ENCODE data around the gene PTPRN2. TPM values are rescaled to one million over a fixed set of nuclear protein-coding genes. Genes with fewer than 3 reads are reported as not detected.

The PTPRN2 gene
- total and polyA plus RNA-seq, 2 of the 8 experiments (the other 6 are each of a cell fraction or from before 2014, with no cell fraction given), result 2.6 to 4.5 TPM

DNA sequence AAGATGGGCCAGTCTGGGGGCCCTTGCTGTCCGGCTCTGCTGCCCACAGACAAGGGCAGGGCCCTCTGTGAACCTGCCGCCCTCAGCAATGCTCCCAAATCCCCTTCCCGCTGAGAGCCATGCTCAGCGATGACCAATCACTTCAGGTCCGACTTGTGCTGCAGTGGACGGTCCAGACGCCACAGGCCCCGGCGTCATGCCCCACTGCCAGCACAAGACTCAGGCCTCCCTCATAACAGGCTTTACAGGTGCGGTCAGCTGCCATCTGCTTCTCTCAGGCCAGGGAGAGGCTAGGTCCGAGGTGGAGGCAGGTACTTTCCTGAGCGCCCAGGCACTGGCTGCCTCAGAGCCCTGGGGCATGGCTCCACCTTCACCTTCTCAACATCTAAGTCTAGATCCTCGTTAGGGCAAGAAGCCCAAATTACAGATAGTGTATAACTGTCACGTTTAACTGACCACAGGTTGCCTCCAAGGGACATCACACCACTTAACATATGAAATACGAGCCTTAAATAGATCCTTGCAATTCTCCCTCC, 393.2 kb downstream of the PTPRN2 start:
- 87% methylated on average over 10 of the region's 15 CpGs; no CpG with 5 or more reads in 1 of the 2 experiments for WGBS, 2 experiments (ENCODE audit: extremely low coverage in 1 of 2, insufficient coverage in 1 of 2, insufficient read length in 1 of 2, insufficient replicate concordance in 2 of 2, low coverage in 1 of 2, low lambda C conversion rate in 2 of 2, missing lambda C conversion rate in 1 of 2)
- no peak for TF ChIP-seq SIRT6 (IDR thresholded peaks at IDR 0.05; ENCODE audit: low read length)
- TF ChIP-seq, protein P1, sequence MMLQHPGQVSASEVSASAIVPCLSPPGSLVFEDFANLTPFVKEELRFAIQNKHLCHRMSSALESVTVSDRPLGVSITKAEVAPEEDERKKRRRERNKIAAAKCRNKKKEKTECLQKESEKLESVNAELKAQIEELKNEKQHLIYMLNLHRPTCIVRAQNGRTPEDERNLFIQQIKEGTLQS (IDR thresholded peaks at IDR 0.05; ENCODE audit: insufficient read depth, low read depth, low read length), result no peak
- TF ChIP-seq BACH1 (IDR thresholded peaks at IDR 0.05; ENCODE audit: low read length), result no peak
- no peak for TF ChIP-seq SAP30 (IDR thresholded peaks at IDR 0.05; ENCODE audit: insufficient read depth, insufficient replicate concordance, low read length)
- TF ChIP-seq SIN3A (conservative IDR thresholded peaks at IDR 0.05 in 1 of 2, IDR thresholded peaks at IDR 0.05 in 1 of 2; ENCODE audit: low read depth in 1 of 2, low read length in 2 of 2), result no peak
- no peak for TF ChIP-seq PHF8 (conservative IDR thresholded peaks at IDR 0.05; ENCODE audit: low read depth, low read length)
- no peak for TF ChIP-seq ZNF274 (IDR thresholded peaks at IDR 0.05; ENCODE audit: borderline replicate concordance, extremely low read depth, low read length)
- no peak for TF ChIP-seq TBP (IDR thresholded peaks at IDR 0.05; ENCODE audit: low read depth, low read length)
- no peak for TF ChIP-seq SIX5 (IDR thresholded peaks at IDR 0.05; ENCODE audit: low read depth, low read length)
- no peak for TF ChIP-seq EGR1 (IDR thresholded peaks at IDR 0.05; ENCODE audit: borderline replicate concordance, low read depth, low read length)
- TF ChIP-seq CTBP2 (IDR thresholded peaks at IDR 0.05; ENCODE audit: borderline replicate concordance, insufficient read depth, insufficient read length, low read length), result no peak
- TF ChIP-seq JUN (IDR thresholded peaks at IDR 0.05; ENCODE audit: low read depth, low read length), result no peak
- no peak for TF ChIP-seq SUZ12 (IDR thresholded peaks at IDR 0.05; ENCODE audit: low read length)
- no peak for TF ChIP-seq POLR2A (IDR thresholded peaks at IDR 0.05; ENCODE audit: control extremely low read depth in 1 of 2, low read depth in 2 of 2, low read length in 2 of 2)

More for the DNA sequence above, 393.2 kb downstream of the PTPRN2 start:
- Histone ChIP-seq H2AFZ (ENCODE audit: low read length) (no peak overlapping the region), H4K20me1 (replicated peaks in 1 of 2; ENCODE audit: control insufficient read depth in 1 of 2, insufficient read depth in 2 of 2, low read length in 2 of 2) (no peaks in the 10 kb centered on the region), H2BK120ac (replicated peaks; ENCODE audit: low read depth, low read length) (no peak overlapping the region), H3K79me1 (ENCODE audit: low read depth, low read length) (no peaks in the 10 kb centered on the region; the same call in 1 of the 2 replicates), H3K27ac (ENCODE audit: low read depth, low read length) (no peak overlapping the region), H3K4me1 (replicated peaks in 1 of 4; ENCODE audit: control insufficient read depth in 3 of 4, insufficient read depth in 4 of 4, low read length in 3 of 4) (no peaks in the 10 kb centered on the region), H2BK20ac (ENCODE audit: low read length) (no peak overlapping the region), H3K4me2 (ENCODE audit: insufficient read depth in 1 of 2, low read depth in 2 of 2, low read length in 2 of 2) (no peak overlapping the region), H2AK5ac (ENCODE audit: low read depth, low read length) (no peak overlapping the region), H3K9ac (replicated peaks in 1 of 4; ENCODE audit: extremely low read depth in 1 of 4, low read depth in 3 of 4, low read length in 3 of 4) (no peak overlapping the region), H3K9me3 (ENCODE audit: insufficient read depth in 2 of 2, low read depth in 1 of 2, low read length in 1 of 2) (peaks cover 35 to 65% of the 10 kb centered on the region in 2 experiments), H2BK15ac (ENCODE audit: low read length) (no peak overlapping the region), H3K27me3 (replicated peaks in 1 of 4; ENCODE audit: control insufficient read depth in 3 of 4, extremely low read depth in 1 of 4, insufficient read depth in 3 of 4, low read length in 3 of 4) (no peaks in the 10 kb centered on the region), H3K79me2 (ENCODE audit: control insufficient read depth in 1 of 2, insufficient read depth in 2 of 2, low read length in 2 of 2) (no peaks in the 10 kb centered on the region), H3K36me3 (ENCODE audit: control insufficient read depth in 2 of 4, insufficient read depth in 4 of 4, low read length in 3 of 4) (no peaks in the 10 kb centered on the region), H3K4ac (replicated peaks; ENCODE audit: insufficient read length, low read depth, low read length) (no peak overlapping the region), H3K23ac (ENCODE audit: insufficient read length) (no peak overlapping the region), H4K8ac (ENCODE audit: extremely low read depth, insufficient read depth, low read length) (no peak overlapping the region), H2BK5ac (ENCODE audit: low read depth, low read length) (no peak overlapping the region), H2BK12ac (ENCODE audit: low read depth, low read length) (no peak overlapping the region), H3K18ac (ENCODE audit: extremely low read depth, low read length) (no peak overlapping the region), H3K14ac (ENCODE audit: insufficient read length) (no peak overlapping the region), H4K91ac (replicated peaks; ENCODE audit: insufficient read length, low read length) (no peak overlapping the region), H3K4me3 (ENCODE audit: extremely low read depth in 1 of 4, insufficient read depth in 2 of 4, low read depth in 3 of 4, low read length in 4 of 4) (no peak overlapping the region), H3K23me2 (ENCODE audit: low read depth, low read length) (no peaks in the 10 kb centered on the region), H4K5ac (ENCODE audit: insufficient read length, low read depth, low read length) (no peak overlapping the region), H3K56ac (replicated peaks; ENCODE audit: insufficient read length, low read depth, low read length) (no peak overlapping the region)
- POLR2A ChIA-PET (ENCODE audit: partially characterized antibody), result no interaction called here
- no peak for FAIRE-seq
- no peak for DNase-seq (ENCODE audit: low read depth in 1 of 2, low spot score in 2 of 2)
- CTCF ChIA-PET (ENCODE audit: partially characterized antibody), result no interaction called here

Measured in H1 (cell line).